GM12878 (cell line): ENCODE results near the gene SPATA31D1. TPM values are rescaled to one million over a fixed set of nuclear protein-coding genes. Genes with fewer than 3 reads are reported as not detected.
A peak's percentile ranks its signal among the peaks of the same experiment; 100 is the strongest.

Experiments
- ATAC-seq: fragments of 200-7000 bp; cut with Tn5 transposase; 3 replicates; pipeline ENCODE4 v1.9.1; 2020; ENCODE audit warnings: mild to moderate bottlenecking, moderate library complexity
- BruUV-seq: library from RNA; stranded (reverse); fragments of 400-500 nt; replicated peaks from 2 replicates; lab custom pipeline; 2021; lab: Mats Ljungman, UMichigan
- CTCF ChIA-PET: fragments of 300-600 bp; sonication (Branson Sonifier 250); formaldehyde crosslinking; extraction: SDS; loops from one replicate; lab custom pipeline; 2021; ENCODE audit warnings: inconsistent platforms; lab: Yijun Ruan, JAX
- POLR2A ChIA-PET: fragments of 350-600 bp; formaldehyde crosslinking; extraction: SDS; loops from one replicate; lab custom pipeline; 2021; ENCODE audit warnings: inconsistent platforms; lab: Charles Lee
- RAD21 ChIA-PET: fragments of 300-600 bp; sonication (Branson Sonifier 250); formaldehyde crosslinking; loops from one replicate; lab custom pipeline; 2023; ENCODE audit warnings: antibody characterized with exemption; ENCODE audit not compliant: unreplicated experiment; lab: Charles Lee
- SMC1A ChIA-PET: fragments of 300-600 bp; sonication (Branson Sonifier 250); formaldehyde crosslinking; loops from one replicate; lab custom pipeline; 2023; ENCODE audit not compliant: unreplicated experiment, uncharacterized antibody; lab: Charles Lee
- DNase-seq: peaks from one replicate; pipeline ENCODE4 v3.0.0-alpha.2; 2011; ENCODE audit warnings: low read depth, low spot score
- FAIRE-seq: peaks from 3 replicates; lab custom pipeline; 2011; peaks lifted over from hg19 to GRCh38; lab: Jason Lieb, UNC
- H2AFZ ChIP-seq: 2 replicates; pipeline ENCODE4 v1.6.0; 2011; ENCODE audit warnings: low read depth, low read length, control low read depth; ENCODE audit not compliant: control insufficient read depth
- H3K27ac ChIP-seq: 2 replicates; pipeline ENCODE4 v1.5.1; 2011; ENCODE audit warnings: control low read depth; ENCODE audit not compliant: control insufficient read depth, insufficient read depth
- H3K27me3 ChIP-seq, 2 experiments: replicated peaks in 1 of 2; 2 replicates each; pipeline versions ENCODE4 v1.6.0 to v1.6.1; 2011; ENCODE audit warnings: low read length in 1 of 2; ENCODE audit not compliant: control insufficient read depth in 2 of 2, insufficient read depth in 2 of 2
- H3K36me3 ChIP-seq, 2 experiments: 2 replicates each; pipeline ENCODE4 v1.5.1; 2011; ENCODE audit warnings: low read length in 1 of 2; ENCODE audit not compliant: control insufficient read depth in 2 of 2, insufficient read depth in 2 of 2
- H3K4me1 ChIP-seq: 2 replicates; pipeline ENCODE4 v1.6.1; 2011; ENCODE audit warnings: mild to moderate bottlenecking, low read length, moderate library complexity, mixed read lengths; ENCODE audit not compliant: control insufficient read depth, insufficient read depth
- H3K4me2 ChIP-seq: 2 replicates; pipeline ENCODE4 v1.6.0; 2011; ENCODE audit warnings: control low read depth; ENCODE audit not compliant: control insufficient read depth, insufficient read depth
- H3K4me3 ChIP-seq: fragments of 200-600 bp; sonication (generic); 2 replicates; pipeline ENCODE4 v1.5.1; 2016
- H3K79me2 ChIP-seq: 2 replicates; pipeline ENCODE4 v1.6.0; 2011; ENCODE audit warnings: low read length; ENCODE audit not compliant: control insufficient read depth, insufficient read depth
- H3K9ac ChIP-seq: 2 replicates; pipeline ENCODE4 v1.8.0; 2011; ENCODE audit warnings: low read length, control low read depth, mixed read lengths; ENCODE audit not compliant: control insufficient read depth, insufficient read depth
- H3K9me3 ChIP-seq: replicated peaks from 3 replicates; pipeline ENCODE4 v1.5.1; 2011; ENCODE audit warnings: mild to moderate bottlenecking, low read length; ENCODE audit not compliant: control insufficient read depth, insufficient read depth
- H4K20me1 ChIP-seq: 2 replicates; pipeline ENCODE4 v1.6.0; 2011; ENCODE audit not compliant: control insufficient read depth, insufficient read depth
- BRCA1 ChIP-seq: IDR thresholded peaks from 2 replicates; pipeline ENCODE4 v1.6.1; 2011; ENCODE audit warnings: low read depth, low read length, improper control_type of control experiment
- DPF2 ChIP-seq: fragments of 450-650 bp; IDR thresholded peaks from 2 replicates; pipeline ENCODE4 v1.6.1; 2017; ENCODE audit warnings: mild to moderate bottlenecking
- IKZF1 ChIP-seq: fragments of 450-650 bp; conservative IDR thresholded peaks from 2 replicates; pipeline ENCODE4 v1.6.1; 2017; ENCODE audit warnings: antibody characterized with exemption, mild to moderate bottlenecking
- MTA2 ChIP-seq: fragments of 450-650 bp; IDR thresholded peaks from 2 replicates; pipeline ENCODE4 v1.6.1; 2016; ENCODE audit warnings: low read depth, mild to moderate bottlenecking, moderate library complexity
- NBN ChIP-seq: fragments of 450-650 bp; IDR thresholded peaks from 2 replicates; pipeline ENCODE4 v1.6.1; 2016
- WGBS: methylation state at CpG from one replicate; pipeline ENCODE4 v1.1.6; 2016; ENCODE audit warnings: low lambda C conversion rate; ENCODE audit not compliant: insufficient replicate concordance, insufficient coverage; ENCODE audit errors: missing lambda C conversion rate; 5-methylcytosine and 5-hydroxymethylcytosine counted together
- in situ Hi-C: fragments of 300-500 bp; cut with MboI; formaldehyde crosslinking; loops from 9 replicates; pipeline ENCODE4 v1.14.3; 2018; ENCODE audit warnings: mixed read lengths
- intact Hi-C: fragments of 100-400 bp; cut with micrococcal nuclease; formaldehyde crosslinking; loops from one replicate; pipeline ENCODE4 v1.14.2; 2022; ENCODE audit not compliant: unreplicated experiment
- polyA plus RNA-seq, 11 experiments: library from polyadenylated mRNA; depleted of rRNA in 4 of 11; unstranded in 6 of 11; stranded (reverse) in 5 of 11; fragments of >200 nt; fragmentation: Nextera tagmentation in 4 of 11; fragmentation: Illumina TruSeq in 1 of 11; extraction: Ambion mirVana in 4 of 11; extraction: Trizol in 1 of 11; gene quantifications; 1 replicate in 1 of 11; 2 replicates in 10 of 11; pipeline versions ENCODE4 v1.2.1 to v1.2.3, GENCODE V29; 2011 to 2016; ENCODE audit warnings: inconsistent platforms in 2 of 11, missing spikeins in 2 of 11, low read depth in 1 of 11
- total RNA-seq, 4 experiments: library from RNA; depleted of rRNA in 3 of 4; stranded (reverse); fragments of >200 nt in 3 of 4; fragmentation: Illumina TruSeq in 1 of 4; extraction: Trizol in 1 of 4; gene quantifications; 2 replicates each; pipeline versions ENCODE4 v1.2.1 to v1.2.3, GENCODE V29; 2013 to 2021
- TF ChIP-seq, protein P1 (sequence below): fragments of 450-650 bp; IDR thresholded peaks from 2 replicates; pipeline ENCODE4 v1.6.1; 2018; ENCODE audit warnings: borderline replicate concordance, mild to moderate bottlenecking; ENCODE audit not compliant: partially characterized antibody
- TF ChIP-seq, protein P2 (sequence below): fragments of 450-650 bp; IDR thresholded peaks from 2 replicates; pipeline ENCODE4 v1.6.1; 2017; ENCODE audit warnings: mild to moderate bottlenecking, moderate library complexity

Gene SPATA31D1
- total and polyA plus RNA-seq, 10 of the 15 experiments (the other 5 are each of a cell fraction or from before 2014, with no cell fraction given) = 0.01 to 0.45 (median 0.05) TPM; not detected in 4

DNA sequence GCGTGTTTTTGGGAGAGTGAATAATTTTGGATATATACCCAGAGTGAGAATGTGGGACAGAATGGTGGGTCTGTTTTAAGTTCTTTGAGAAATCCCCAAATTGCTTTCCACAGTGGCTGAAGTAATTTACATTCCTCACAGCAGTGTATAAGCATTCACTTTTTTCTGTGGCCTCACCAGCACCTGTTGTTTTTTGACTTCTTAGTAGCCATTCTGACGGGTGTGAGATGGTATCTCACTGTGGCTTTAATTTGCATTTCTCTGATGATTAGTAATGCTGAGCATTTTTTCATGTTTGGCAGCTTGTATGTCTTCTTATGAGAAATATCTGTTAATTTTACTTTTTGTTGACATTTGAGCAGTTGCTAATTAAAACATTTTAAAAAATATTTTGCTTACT, 9.4 kb upstream of the SPATA31D1 start:
- no peak overlapping the region for H3K4me3 ChIP-seq
- in situ Hi-C loops = no loop called here
- no peak overlapping the region for H2AFZ ChIP-seq
- ChIA-PET SMC1A (interaction anchor here (0.8 kb wide), 1 partner anchor 205 kb away, joined by 3 read pairs; no protein-coding TSS in a partner anchor), RAD21 (no interaction called here), CTCF (no interaction called here), POLR2A (no interaction called here)
- 0% methylated on average over 2 of the region's 2 CpGs for WGBS
- H3K9me3 ChIP-seq = no peaks in the 10 kb centered on the region
- no peaks in the 10 kb centered on the region for H4K20me1 ChIP-seq
- DNase-seq (no peak), FAIRE-seq (no peak), ATAC-seq (0 out of 3 replicates have a peak, but pooled peaks have one; percentile 27)
- no peak overlapping the region for H3K9ac ChIP-seq
- H3K4me1 ChIP-seq = no peaks in the 10 kb centered on the region
- no peaks in the 10 kb centered on the region for H3K36me3 ChIP-seq
- H3K4me2 ChIP-seq = no peak overlapping the region
- no peaks in the 10 kb centered on the region for H3K27me3 ChIP-seq
- H3K79me2 ChIP-seq = no peaks in the 10 kb centered on the region
- BruUV-seq = no TSS peak
- no peak overlapping the region for H3K27ac ChIP-seq
- TF ChIP-seq DPF2 (peak; percentile 66; the same call in 1 of the 2 replicates), IKZF1 (0 out of 2 replicates have a peak, but pooled peaks have one; percentile 19), MTA2 (peak; percentile 44; the same call in 1 of the 2 replicates), BRCA1 (no peak), NBN (no peak)
- TF ChIP-seq, protein P1, sequence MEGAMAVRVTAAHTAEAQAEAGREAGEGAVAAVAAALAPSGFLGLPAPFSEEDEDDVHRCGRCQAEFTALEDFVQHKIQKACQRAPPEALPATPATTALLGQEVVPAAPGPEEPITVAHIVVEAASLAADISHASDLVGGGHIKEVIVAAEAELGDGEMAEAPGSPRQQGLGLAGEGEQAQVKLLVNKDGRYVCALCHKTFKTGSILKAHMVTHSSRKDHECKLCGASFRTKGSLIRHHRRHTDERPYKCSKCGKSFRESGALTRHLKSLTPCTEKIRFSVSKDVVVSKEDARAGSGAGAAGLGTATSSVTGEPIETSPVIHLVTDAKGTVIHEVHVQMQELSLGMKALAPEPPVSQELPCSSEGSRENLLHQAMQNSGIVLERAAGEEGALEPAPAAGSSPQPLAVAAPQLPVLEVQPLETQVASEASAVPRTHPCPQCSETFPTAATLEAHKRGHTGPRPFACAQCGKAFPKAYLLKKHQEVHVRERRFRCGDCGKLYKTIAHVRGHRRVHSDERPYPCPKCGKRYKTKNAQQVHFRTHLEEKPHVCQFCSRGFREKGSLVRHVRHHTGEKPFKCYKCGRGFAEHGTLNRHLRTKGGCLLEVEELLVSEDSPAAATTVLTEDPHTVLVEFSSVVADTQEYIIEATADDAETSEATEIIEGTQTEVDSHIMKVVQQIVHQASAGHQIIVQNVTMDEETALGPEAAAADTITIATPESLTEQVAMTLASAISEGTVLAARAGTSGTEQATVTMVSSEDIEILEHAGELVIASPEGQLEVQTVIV = no peak
- TF ChIP-seq, protein P2, sequence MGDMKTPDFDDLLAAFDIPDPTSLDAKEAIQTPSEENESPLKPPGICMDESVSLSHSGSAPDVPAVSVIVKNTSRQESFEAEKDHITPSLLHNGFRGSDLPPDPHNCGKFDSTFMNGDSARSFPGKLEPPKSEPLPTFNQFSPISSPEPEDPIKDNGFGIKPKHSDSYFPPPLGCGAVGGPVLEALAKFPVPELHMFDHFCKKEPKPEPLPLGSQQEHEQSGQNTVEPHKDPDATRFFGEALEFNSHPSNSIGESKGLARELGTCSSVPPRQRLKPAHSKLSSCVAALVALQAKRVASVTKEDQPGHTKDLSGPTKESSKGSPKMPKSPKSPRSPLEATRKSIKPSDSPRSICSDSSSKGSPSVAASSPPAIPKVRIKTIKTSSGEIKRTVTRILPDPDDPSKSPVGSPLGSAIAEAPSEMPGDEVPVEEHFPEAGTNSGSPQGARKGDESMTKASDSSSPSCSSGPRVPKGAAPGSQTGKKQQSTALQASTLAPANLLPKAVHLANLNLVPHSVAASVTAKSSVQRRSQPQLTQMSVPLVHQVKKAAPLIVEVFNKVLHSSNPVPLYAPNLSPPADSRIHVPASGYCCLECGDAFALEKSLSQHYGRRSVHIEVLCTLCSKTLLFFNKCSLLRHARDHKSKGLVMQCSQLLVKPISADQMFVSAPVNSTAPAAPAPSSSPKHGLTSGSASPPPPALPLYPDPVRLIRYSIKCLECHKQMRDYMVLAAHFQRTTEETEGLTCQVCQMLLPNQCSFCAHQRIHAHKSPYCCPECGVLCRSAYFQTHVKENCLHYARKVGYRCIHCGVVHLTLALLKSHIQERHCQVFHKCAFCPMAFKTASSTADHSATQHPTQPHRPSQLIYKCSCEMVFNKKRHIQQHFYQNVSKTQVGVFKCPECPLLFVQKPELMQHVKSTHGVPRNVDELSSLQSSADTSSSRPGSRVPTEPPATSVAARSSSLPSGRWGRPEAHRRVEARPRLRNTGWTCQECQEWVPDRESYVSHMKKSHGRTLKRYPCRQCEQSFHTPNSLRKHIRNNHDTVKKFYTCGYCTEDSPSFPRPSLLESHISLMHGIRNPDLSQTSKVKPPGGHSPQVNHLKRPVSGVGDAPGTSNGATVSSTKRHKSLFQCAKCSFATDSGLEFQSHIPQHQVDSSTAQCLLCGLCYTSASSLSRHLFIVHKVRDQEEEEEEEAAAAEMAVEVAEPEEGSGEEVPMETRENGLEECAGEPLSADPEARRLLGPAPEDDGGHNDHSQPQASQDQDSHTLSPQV = no peak
- intact Hi-C loops = no loop called here
